ENCODE measurements around the gene TCERG1. TPM values are rescaled to one million over a fixed set of nuclear protein-coding genes. Genes with fewer than 3 reads are reported as not detected.

TCERG1 gene
- polyA plus RNA-seq, 4 donors = 88.7 to 148 (median 128) TPM

Other genes starting within 250 kb of the TCERG1 start
- 10 to 100 TPM; 25.2 to 34.4 (median 29.7) TPM for gene RBM27, start 243.7 kb upstream of the TCERG1 start, polyA plus RNA-seq (ENCODE audit: insufficient read length in 4 of 4)
- gene POU4F3, start 108.5 kb upstream of the TCERG1 start, polyA plus RNA-seq (ENCODE audit: insufficient read length in 4 of 4) = under 1 TPM; 0.07 to 0.17 (median 0.10) TPM
- gene GPR151, start 68.9 kb downstream of the TCERG1 start, polyA plus RNA-seq (ENCODE audit: insufficient read length in 4 of 4) = not detected